Limb (tissue), 2 donors: Measurements from ENCODE around the gene SORCS1.

Experiments used
- DNase-seq, 2 donors: peaks; one replicate each; pipeline ENCODE4 v3.0.0-alpha.2; 2016; ENCODE audit errors: extremely low spot score in 2 of 2

Gene SORCS1

GRCh38 chr10:106992055-106992454, 172.5 kb downstream of the SORCS1 start:
- DNase-seq = no peak

GRCh38 chr10:106991091-106991490, 173.4 kb downstream of the SORCS1 start:
- DNase-seq = no peak

- no peak for DNase-seq
Observed at GRCh38 chr10:106987362-106987761, 177.1 kb downstream of the SORCS1 start.

GRCh38 chr10:106982268-106982667, 182.2 kb downstream of the SORCS1 start:
- no peak for DNase-seq

- no peak for DNase-seq
Observed at GRCh38 chr10:106981452-106982075, 182.9 kb downstream of the SORCS1 start.

- no peak for DNase-seq
Observed at GRCh38 chr10:106980495-106981451, 183.7 kb downstream of the SORCS1 start.

GRCh38 chr10:106978756-106979155, 185.8 kb downstream of the SORCS1 start:
- no peak for DNase-seq

- no peak for DNase-seq
Observed at GRCh38 chr10:106973716-106974115, 190.8 kb downstream of the SORCS1 start.

GRCh38 chr10:106973288-106973687, 191.2 kb downstream of the SORCS1 start:
- DNase-seq = no peak

- no peak for DNase-seq
Observed at GRCh38 chr10:106972381-106972780, 192.1 kb downstream of the SORCS1 start.

- DNase-seq = peak in 1 of 2 donors; percentile 14
Observed at GRCh38 chr10:106971411-106971831, 193.1 kb downstream of the SORCS1 start.

- DNase-seq = no peak
Observed at GRCh38 chr10:106967452-106967851, 197.1 kb downstream of the SORCS1 start.

GRCh38 chr10:106960812-106961211, 203.7 kb downstream of the SORCS1 start:
- DNase-seq = no peak

GRCh38 chr10:106959521-106959920, 205.0 kb downstream of the SORCS1 start:
- DNase-seq = no peak

GRCh38 chr10:106958589-106959361, 205.7 kb downstream of the SORCS1 start:
- no peak for DNase-seq

- no peak for DNase-seq
Observed at GRCh38 chr10:106957823-106958588, 206.5 kb downstream of the SORCS1 start.

GRCh38 chr10:106956216-106956915, 208.1 kb downstream of the SORCS1 start:
- DNase-seq = no peak

GRCh38 chr10:106955133-106955532, 209.4 kb downstream of the SORCS1 start:
- DNase-seq = no peak

GRCh38 chr10:106952033-106952432, 212.5 kb downstream of the SORCS1 start:
- DNase-seq = no peak

GRCh38 chr10:106949680-106950478, 214.6 kb downstream of the SORCS1 start:
- DNase-seq = no peak
